ENCODE data around the gene CUEDC2. TPM values are rescaled to one million over a fixed set of nuclear protein-coding genes. Genes with fewer than 3 reads are reported as not detected.

CUEDC2 gene
- total RNA-seq, 1 donor from 2014 or later: 73.3 TPM

DNA sequence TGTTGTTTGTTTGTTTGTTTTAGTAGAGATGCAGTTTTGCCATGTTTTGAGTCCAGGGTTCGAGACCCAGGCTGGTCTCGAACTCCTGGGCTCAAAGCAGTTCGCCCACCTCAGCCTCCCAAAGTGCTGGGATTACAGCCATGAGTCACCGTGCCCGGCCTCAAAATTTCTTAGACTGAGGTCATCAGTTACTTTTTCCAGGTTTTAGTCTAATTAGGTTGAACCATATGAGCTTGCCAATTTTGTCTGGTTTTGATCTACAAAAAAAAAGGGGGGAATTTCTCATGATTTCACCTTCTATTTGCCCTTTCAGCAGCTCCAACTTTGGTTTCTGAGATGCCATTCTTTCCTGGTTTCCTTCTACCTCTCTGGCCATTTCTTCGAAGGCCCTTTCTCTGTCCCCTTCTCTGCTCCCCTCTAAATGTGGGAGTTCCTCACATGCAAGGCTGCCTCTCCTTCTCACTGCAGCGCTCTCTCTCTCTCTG lies 5.5 kb downstream of the CUEDC2 start:
- no peak for DNase-seq (ENCODE audit: low read depth)

DNA sequence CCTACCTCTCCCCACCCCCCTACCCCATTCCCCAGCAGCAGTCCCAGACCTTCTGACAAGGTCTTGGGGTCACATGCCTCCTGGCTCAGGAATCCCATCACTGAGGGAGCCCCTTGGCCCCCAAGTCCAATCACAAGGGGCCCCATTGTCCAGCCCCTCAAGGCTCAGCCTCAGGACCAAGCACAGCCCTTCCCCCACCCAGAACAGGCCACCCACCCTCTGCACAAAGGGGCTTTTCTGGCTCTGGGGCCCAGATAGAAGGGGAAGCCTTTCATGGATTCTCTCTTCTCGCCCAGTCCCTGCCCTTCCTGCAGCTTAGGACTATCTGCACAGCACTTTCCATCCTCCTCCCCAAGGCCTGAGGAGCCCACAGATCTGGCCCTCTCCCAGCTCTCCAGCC lies 6.9 kb downstream of the CUEDC2 start:
- DNase-seq (ENCODE audit: low read depth): no peak

DNA sequence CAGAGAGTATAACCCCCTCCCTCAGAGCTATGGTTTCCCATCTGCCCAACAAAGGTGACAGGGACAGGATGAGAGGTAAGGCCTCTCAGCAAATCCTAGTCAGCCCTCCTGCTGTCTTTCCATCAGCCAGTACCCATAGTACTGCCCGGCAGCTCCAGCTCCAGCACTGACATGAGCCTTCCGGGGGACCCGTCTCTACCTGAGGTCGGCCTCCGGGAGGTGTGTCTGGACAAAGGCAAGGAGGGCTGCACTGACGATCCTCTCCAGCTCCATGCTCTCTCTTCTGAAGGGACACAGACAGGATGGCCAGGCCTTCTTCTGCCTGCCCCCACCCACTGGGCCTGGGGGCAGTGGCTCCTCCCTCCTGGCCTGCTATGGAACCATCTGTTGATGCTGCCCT lies 7.5 kb downstream of the CUEDC2 start:
- no peak for DNase-seq (ENCODE audit: low read depth)

DNA sequence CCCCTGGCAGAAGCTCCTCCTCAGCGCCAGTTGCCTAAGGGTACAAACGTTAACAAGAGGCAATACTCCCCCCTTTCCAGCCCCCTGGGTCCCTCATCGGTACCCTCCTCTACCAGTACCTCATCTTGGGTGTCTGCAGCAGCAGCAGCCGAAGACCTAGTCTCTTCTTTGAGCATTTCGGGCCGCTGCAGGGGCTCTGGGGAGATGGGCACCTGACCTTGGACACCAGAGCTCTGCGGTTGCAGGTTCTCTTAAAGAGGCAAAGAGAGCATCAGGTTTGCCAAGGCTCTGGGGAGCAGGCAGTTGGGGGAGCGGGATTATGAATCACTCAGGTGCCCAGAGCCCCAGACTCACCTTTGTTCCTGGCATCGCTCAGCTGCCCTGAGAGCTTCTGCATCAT lies 8.2 kb downstream of the CUEDC2 start:
- no peak for DNase-seq (ENCODE audit: low read depth)

DNA sequence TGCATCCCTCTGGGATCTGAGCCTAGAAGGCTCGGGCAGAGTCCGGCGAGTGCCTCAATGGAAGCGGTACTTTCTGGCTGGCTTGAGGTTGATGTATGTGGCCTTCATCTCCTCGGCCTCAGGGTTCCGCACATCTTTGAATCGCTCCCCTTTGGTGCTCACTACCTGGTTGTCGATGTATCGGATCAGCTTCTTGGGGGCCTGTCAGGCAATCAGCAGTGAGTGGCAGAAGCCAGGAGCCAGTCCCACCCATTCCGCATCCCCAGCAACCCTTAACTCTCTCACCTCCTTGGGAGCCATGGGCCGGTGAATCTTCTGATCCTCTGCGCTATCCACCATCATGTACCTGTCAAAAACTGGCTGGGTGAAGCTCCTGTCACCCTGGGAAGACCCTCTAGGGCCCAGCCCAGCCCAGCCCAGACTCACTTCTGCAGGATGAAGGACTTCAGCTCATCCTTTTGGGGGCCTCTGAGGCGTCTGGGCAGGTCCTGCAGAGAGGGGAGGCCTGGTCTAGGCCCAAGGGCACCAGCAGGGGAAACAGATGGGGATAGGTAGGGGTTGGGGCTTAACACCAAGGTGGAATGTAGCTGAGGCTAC lies 8.9 kb downstream of the CUEDC2 start:
- no peak for DNase-seq (ENCODE audit: low read depth)

DNA sequence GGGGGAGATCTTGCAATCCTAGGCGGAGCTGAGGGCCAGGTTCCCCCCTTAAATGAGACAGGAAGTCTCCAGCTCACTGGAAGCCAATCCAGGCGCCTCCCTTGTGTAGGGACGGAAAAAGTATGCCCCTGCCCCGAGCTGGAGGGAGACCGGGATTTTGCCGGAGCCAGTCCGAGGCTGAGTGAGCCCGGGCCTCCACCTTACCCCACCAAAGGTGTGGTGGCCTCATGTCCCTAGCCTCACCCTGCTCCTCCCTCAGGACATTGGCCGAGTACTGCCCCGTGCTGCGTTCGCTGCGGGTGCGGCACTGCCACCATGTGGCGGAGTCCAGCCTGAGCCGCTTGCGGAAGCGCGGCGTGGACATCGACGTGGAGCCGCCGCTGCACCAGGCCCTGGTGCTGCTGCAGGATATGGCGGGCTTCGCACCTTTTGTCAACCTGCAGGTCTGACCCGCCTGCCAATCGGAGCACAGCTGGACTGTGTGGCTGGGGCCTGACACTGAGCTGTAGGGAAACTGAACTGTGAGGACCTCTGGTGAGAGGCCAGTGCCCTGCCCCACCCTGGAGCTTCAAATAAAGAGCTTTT lies 9.7 kb downstream of the CUEDC2 start:
- peak; percentile 65 for DNase-seq (ENCODE audit: low read depth)

DNA sequence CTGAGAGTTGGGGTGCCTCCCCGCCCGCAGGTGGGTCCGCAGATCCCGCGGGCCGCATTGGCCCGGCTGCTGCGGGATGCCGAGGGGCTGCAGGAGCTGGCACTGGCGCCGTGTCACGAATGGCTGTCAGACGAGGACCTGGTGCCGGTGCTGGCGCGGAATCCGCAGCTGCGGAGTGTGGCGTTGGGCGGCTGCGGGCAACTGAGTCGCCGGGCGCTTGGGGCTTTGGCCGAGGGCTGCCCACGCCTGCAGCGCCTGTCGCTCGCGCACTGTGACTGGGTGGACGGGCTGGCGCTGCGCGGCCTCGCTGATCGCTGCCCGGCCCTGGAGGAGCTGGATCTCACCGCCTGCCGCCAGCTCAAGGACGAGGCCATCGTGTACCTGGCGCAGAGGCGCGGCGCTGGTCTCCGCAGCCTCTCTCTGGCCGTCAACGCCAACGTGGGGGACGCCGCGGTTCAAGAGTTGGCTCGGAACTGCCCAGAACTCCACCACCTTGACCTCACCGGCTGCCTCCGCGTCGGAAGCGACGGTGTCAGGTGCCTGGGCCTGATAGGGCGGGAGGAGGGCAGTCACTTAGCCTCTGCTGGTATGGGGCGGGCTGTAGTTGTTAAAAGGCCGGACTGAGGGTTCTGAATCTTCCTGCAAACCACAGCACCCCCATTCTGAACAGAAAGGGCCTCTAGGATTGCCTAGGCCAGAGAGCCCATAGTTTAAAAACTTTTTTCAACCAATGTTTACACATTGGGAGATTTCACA lies 10.4 kb downstream of the CUEDC2 start:
- peak; percentile 25 for DNase-seq (ENCODE audit: low read depth)

DNA sequence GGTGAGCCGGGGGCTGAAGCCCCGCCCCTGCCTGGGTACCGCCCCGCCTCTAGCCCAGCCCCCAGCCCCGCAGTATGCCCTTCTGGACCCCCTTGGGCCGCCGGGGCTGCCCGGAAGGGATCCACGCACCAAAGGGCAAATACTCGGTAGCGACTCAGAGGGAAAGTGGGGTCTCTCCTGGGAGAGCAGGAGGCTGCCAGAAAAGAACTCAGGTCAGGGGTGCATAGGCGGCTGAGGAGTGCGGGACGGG lies 10.9 kb downstream of the CUEDC2 start:
- DNase-seq (ENCODE audit: low read depth): no peak

DNA sequence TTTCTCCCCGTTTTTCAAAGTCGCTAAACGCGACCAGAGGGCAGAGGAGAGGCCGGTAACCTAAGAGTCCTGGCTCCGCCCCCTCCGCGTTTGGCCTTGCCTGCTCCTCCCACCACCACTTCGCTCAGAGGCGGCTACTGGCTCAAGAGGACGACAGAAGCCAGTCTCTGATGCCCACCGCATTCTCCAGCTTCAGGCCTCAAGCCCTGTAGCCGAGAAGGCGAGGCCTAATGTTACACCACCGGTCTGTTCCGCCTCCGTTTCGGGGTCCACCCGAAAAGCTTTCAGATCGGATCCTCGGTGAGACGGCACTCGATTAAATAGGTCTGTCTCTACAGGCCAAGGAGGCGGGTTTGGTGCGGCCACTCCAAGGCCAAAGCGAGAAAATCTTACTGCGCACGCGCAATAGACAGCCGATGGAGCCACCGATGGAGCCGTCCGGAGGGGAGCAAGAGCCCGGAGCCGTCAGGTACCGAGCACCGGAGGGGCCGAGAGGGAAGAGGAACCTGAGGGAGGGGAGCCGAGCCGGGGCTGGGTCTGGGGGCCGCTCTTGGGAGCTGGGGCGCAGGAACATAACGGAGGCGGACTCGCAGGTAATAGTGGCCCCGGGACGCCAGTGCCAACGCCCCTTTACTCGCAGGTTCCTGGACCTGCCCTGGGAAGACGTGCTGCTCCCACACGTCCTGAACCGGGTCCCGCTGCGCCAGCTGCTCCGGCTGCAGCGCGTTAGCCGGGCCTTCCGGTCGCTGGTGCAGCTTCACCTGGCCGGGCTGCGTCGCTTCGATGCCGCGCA lies 11.5 kb downstream of the CUEDC2 start, which contains the start of gene FBXL15:
TSS of gene FBXL15 (plus strand) at position 123 of the 793 bp plus-strand sequence. CDS start at position 417, 294 bp downstream.
- peak; percentile 99 for DNase-seq (ENCODE audit: low read depth)

DNA sequence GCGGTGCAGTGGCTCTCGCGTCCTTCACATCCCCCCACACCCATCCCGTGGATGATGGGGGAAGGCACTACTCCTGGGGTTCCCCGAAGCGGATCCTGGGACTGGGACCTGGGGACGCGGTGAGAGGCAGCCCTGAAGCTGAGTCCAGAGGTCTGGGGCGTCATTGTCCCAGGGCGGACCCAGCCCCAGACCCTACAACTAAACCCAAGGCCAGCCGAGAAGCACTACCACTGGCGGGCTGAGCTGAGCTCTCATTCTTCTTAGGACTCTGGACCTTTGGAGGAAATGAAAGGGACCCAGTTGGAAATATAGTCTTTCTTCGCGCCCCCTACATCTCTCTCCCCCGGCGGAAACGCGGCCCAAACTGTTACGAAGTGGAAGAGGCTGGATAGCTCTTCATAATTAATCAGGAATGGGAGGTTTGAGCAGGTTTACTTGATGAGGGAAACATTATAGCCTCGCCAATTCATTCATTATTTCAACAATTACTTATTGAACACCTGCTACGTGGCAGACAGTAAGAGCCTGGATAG lies 12.1 kb downstream of the CUEDC2 start:
- no peak for DNase-seq (ENCODE audit: low read depth)

DNA sequence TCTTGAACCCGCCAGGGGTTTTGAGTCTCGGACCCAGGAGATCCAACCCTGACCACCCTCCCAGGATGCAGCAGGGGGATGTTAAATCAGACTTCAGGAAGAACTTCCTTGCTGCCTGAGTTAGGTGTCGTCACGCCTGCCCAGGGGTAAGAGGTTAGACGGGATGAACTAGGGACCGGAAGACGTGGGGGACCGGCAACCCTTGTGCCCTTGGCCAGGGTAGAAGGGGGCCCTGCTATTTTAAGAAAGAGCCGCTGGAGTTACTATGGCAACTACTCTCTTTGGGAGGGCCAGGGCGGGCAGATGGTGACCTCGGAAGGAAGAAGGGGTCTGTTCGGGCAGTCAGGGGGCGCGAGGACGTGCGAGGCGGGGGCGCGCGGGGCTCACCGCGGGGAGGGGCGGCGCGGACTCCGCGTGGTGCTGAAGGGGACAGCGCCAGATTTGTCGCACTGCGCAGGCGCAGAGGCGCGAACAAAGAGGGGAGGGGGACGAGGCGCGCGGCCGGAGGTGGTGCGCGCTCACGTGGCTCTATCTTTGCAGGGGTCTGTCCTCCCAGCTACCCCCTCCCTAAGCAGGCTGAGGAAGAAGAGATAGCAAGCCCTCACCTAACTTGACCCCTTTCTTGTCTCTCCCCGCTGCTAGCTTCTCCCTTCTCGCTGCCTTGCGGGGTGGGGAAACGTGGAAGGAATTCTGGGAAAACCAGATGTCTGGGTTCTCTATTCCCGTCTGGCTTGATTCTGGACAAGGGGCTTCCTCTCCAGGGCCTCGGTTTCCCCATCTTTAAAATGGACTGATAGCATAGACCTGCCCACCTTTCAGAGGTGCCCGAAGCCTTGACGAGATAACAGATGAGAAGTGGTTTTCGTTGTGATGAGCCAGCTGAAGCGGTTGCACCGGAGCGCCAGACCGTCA lies 12.8 kb downstream of the CUEDC2 start:
- DNase-seq (ENCODE audit: low read depth): no peak

DNA sequence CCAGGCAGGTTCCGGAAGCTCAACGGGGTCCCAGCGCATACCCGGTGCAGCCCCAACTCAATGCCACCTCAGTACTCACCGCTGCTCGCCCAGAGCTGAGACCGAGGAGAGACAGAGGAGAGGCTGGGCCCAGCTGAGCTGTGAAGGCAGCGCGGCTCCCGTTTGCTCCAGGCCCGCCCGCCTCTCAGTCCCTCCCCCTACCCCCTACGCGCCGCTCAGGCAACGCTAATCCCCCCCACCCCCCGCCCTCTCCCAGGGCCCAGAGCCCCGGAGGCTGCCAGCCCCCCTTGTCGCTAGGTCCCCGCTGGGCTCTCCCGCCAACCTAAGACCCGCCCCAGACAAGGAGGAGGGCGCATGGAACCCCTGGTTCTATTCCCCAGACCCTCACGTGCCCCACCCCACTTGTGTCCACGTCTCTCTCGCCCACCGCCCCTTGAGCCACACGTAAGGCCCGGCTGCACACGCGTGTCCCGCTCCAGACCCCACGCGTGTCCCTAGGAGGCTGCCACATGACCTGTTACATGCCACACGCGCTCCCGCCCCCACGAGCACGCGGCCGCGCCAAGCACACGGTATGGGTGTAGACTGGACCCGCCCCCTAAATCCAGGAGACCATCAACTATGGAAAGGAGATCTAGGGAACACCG lies 13.6 kb downstream of the CUEDC2 start, which contains the start of gene PSD:
TSS of gene PSD (minus strand) at position 164 of the 647 bp plus-strand sequence. CDS start 1,747 bp downstream, outside the sequence.
- DNase-seq (ENCODE audit: low read depth): no peak

DNA sequence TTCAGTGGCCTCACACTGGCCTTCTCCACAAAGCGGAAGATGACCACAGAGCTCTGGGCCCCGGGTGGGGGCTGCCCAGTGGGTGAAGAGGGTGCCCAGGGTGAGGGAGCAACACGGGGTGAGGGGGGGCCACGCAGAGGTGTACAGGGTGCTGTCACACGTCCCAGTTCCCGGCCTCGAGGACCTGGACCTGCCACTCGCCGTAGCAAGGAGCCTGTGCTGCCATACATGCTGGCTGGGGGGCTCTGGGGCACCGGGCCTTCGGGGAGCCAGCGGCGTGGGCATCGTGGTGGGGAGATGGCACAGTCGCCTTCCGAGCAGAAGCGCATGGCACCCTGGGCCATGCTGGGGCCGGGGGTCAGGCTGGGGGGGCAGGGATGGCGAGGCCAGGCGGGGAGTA lies 15.7 kb downstream of the CUEDC2 start:
- DNase-seq (ENCODE audit: low read depth): no peak

DNA sequence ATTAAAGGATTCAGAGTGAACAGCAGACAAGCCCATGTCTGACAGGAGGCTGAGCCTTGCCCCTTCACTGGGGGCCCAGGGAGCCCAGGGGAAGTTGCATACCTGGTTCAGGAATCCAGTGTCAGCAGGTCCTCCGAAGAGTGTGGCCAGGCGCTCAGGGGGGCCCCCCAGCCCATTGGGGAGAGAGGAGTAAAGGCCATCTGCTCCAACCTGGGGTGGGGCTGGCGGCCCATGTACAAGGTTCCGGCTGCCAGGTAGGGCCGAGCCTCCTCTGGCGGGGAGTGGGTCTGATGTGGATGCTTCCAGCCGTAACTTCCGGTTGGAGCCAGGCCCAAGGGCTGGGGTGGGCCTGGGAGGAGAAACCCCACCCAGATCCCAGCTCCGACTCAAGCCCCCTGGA lies 16.1 kb downstream of the CUEDC2 start:
- DNase-seq (ENCODE audit: low read depth): no peak

DNA sequence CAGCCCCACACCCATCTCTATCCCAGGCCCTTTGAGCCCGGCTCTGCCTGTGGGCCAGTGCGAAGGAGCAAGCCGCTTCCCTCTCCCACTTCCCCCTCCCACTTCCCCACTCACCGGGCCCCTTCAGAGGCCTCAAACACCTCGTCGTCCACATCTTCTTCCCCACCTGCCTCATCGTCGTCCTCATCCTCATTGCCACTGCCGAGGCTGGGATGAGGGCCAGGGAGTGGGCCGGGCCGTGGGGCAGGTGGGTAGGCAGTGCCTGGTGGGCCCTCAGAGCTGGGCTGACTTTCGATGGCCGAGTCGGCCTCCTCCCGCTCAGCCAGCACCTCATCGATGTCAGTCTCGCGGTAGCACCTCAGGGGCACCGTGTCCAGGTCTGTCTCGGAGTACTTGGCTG lies 17.6 kb downstream of the CUEDC2 start:
- no peak for DNase-seq (ENCODE audit: low read depth)

DNA sequence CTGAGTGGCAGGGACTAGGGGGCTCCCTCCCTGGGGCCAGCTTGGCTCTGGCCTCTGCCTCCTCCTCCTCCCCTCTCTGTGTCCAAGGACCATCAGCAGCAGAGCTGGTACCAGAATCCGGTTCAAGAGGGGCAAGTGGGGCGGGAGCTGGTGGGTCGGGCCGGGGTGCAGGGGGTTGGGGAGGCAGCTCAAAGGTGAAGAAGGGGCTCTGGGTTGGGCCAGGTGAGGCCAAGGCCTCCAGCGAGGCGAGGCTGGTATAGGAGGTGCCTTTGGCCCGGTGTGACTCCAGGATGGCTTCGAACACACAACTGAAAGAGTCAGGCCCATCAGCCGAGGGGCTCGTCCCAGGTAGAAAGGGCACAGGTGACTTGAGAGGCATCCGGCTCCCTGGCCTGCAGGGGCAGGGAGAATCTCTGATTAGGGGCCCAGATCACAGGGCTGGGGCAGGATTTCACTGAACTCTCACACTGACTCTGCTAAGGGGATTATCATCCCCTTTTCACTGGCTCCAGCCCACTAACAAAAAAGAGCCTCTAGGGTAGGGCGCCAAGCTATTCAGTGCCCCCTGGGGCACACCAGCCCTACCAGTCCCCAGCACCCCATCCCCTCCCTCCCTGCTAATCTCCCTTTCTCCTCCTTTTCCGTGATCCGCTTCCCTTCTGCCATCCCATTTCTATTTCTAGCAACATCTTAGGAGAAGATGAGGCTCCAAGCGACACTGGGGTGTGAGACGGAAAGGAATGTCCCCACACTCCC lies 18.4 kb downstream of the CUEDC2 start:
- DNase-seq (ENCODE audit: low read depth): no peak

DNA sequence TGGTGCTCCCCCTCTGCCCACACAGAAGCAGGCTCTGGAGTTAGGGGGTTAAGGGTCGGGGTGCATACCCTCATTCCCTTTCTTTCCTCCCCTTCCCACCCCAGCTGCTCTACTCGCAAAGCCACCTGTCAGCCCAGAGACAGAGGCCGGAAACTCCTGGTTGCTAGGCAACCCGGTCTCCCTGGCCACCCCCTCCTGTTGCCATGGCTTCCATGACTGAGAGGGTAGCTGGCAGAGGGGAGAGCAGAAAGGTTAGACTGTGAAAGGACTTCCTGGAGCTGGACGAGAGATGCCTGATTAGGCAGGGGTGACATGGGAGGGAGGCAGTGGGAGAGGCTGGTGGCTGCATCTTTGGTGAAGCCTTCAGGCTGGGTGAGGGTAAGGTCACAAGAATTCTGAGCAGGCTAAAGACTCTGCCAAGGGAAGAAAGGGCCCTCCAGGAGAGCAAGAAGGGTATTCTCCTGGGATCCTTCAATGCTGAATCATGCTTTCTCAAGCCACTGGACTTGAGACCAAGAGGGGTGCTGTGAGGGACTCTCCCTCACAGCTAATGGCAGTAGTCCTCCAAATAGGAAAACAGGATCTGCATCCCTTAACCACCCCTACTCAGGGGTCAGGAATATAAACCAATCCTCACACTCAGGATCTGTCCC lies 19.2 kb downstream of the CUEDC2 start:
- DNase-seq (ENCODE audit: low read depth): no peak

DNA sequence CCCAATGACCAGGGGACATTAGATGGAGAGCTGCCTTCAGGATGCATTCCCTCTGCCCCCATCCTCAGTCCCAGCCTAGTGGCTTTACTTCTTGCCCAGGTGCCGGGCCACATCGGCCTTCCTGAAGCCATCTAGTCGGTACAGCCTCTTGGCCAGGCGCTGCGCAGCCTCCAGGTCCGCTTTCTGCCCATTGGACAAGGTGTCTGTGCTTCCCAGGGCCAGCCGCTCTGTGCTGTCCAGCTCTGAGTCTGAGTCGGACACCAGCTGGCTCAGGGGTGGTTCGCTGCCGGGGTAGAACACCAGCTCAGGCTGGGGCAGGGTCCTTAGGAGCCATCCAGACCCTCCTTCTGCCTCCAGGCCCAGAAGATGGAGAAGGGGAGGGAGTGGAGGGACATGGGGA lies 20.1 kb downstream of the CUEDC2 start:
- no peak for DNase-seq (ENCODE audit: low read depth)
